ENCODE results near the gene TPSAB1.

DNA sequence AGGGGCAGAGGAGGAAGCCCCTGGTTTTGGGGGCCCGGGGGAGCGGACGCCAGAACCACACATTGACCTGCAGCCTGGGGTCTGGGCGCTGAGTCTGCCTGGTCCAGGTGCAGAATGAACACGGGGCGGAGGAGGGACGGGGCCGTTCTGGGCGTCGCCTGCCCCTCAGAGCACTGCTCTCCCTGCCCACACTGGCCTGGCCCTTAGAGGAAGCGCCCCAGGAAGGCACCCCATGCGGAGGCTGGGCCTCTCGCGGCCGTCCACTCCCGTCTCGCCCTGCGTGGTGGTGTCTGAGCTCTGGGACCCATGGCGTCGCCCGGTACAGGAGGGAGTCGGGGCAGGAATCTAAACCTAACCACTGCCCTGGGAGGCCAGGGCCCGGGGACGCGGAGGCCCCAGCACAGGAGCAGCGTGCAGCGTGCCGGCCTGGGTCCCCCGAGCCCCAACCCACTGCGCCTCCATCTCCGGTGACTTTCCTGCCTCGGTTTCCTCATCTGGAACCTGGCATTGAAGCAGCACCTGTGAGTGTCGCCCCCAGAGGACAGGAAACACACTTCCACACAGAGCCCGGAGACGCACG lies 19.7 kb downstream of the TPSAB1 start:
- TF ChIP-seq, protein P1, sequence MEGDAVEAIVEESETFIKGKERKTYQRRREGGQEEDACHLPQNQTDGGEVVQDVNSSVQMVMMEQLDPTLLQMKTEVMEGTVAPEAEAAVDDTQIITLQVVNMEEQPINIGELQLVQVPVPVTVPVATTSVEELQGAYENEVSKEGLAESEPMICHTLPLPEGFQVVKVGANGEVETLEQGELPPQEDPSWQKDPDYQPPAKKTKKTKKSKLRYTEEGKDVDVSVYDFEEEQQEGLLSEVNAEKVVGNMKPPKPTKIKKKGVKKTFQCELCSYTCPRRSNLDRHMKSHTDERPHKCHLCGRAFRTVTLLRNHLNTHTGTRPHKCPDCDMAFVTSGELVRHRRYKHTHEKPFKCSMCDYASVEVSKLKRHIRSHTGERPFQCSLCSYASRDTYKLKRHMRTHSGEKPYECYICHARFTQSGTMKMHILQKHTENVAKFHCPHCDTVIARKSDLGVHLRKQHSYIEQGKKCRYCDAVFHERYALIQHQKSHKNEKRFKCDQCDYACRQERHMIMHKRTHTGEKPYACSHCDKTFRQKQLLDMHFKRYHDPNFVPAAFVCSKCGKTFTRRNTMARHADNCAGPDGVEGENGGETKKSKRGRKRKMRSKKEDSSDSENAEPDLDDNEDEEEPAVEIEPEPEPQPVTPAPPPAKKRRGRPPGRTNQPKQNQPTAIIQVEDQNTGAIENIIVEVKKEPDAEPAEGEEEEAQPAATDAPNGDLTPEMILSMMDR (conservative IDR thresholded peaks at IDR 0.05 in 1 of 2, IDR thresholded peaks at IDR 0.05 in 1 of 2; ENCODE audit: low read depth in 1 of 2, low read length in 2 of 2) = no peak
- TF ChIP-seq EZH2 (IDR thresholded peaks at IDR 0.05; ENCODE audit: low read length, missing control alignments) = no peak

Measured in fibroblast of lung (primary cell).